ENCODE data around the gene ATAD3C.
"Not testable (repeated sequence)": the region's sequence is repeated elsewhere in the genome, so short reads cannot be mapped to it uniquely, and the experiment has no call there.

Gene ATAD3C

GRCh38 chr1:1432951-1433803 lies 16.3 kb upstream of the ATAD3C start:
- DNase-seq, result no peak

- DNase-seq, result no peak
Observed at GRCh38 chr1:1433804-1434130, 15.7 kb upstream of the ATAD3C start.

DNA sequence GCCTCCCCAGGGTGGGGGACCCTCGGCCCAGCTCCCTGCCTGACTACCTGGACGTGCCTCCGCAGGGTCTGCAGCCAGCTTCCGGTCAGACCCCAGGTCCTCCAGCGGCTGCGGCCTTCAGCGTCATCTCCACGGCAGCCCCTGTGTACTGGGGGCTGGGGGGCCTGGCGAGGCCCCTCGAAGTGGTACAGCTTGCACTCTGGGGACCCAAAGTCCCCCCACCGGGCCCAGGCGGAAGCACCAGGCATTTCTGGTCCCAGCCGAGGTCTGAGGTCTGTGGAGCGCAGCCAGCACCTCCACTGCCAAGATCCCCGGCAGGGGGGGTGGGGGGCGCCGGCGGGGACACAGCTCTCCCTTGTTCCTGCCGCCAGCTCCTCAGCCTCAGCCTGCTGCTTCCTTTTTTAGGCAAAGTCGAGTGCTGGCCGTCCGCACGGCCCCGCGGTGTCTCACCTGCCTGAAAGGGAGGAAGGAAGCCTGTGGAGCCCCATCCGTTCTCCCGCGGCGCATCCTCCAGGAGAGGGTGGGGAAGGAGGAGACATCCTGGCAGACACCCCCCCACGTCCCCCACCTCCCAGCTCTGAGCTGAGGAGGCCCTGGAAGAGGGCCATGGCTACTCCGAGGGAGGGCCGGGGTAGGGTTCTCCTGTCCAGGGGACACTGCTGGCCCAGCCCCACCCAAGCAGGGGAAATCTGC lies 15.2 kb upstream of the ATAD3C start:
- no peak for DNase-seq

- no peak for DNase-seq
Observed at GRCh38 chr1:1434824-1435105, 14.7 kb upstream of the ATAD3C start.

- DNase-seq, result peak; percentile 48
Observed at GRCh38 chr1:1435106-1435903, 14.2 kb upstream of the ATAD3C start, which contains the start of gene VWA1. Gene VWA1, plus strand, starts transcription at chr1:1435690. Its CDS starts 59 bp downstream, at chr1:1435749.

- no peak for DNase-seq
Observed at GRCh38 chr1:1435911-1436629, 13.4 kb upstream of the ATAD3C start.

DNA sequence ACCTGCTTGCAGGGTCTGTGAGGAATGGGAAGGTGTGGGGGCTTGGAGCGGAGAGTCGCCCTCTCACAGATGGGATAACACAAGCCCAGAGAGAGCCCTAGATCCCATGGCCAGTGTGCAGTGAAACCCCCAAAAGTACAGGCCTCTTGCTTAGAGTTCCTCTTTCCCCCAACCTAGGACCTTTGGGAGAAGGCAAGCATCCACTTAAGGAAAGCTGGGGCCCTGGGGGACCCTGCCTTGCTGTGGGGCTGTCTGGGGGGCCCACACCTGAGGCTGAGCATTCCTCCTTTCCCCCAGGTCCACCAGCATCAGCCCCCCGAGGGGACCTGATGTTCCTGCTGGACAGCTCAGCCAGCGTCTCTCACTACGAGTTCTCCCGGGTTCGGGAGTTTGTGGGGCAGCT lies 12.9 kb upstream of the ATAD3C start:
- DNase-seq, result no peak

GRCh38 chr1:1437033-1437903 lies 12.2 kb upstream of the ATAD3C start:
- no peak for DNase-seq

- DNase-seq, result no peak
Observed at GRCh38 chr1:1437904-1438376, 11.5 kb upstream of the ATAD3C start.

GRCh38 chr1:1438531-1439381 lies 10.7 kb upstream of the ATAD3C start:
- no peak for DNase-seq

- DNase-seq, result no peak
Observed at GRCh38 chr1:1439546-1440261, 9.8 kb upstream of the ATAD3C start.

GRCh38 chr1:1440262-1441001 lies 9.1 kb upstream of the ATAD3C start:
- no peak for DNase-seq

DNA sequence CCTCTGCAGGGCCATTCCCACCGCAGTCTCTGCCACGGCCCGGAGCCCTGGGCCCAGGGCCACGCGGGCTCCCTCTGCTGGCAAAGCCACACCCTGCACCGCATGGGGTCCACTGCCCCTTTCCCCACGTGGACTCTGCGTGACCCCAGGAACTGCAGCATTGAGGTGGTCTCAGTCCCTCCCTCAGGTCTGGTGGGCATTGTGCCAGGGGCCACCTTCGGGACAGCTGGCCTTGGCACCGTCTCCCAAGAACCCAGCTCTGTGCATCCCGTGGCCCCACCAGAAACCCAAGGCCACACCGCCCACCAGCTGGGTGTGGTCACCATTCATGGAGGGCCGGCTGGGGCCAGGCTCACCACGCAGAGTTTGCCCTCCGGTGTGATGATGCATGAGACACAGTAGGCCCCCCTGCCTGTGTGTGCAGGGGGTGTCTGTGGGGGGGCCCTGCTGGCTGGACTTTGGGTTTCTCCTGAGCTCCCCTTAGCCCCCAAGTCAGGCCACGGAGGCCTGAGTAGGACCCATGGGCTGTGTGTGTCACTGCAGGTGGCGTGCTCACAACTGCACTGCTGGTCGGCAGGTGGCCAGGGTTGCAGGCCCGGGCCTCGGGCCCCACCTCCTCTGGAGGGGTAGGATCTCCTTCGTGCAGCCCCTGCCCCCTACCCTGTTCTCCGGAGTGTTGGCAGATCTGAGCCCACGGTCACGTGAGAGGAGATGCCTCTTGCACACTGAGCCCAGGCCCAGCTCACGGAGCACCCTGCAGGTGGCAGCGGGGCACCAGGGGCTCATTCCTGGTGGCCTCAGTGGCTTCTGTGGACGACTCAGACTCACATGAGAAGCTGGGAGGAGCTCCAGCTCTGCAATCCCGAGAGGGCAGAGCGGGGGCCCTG lies 8.2 kb upstream of the ATAD3C start:
- DNase-seq, result peak; percentile 52

DNA sequence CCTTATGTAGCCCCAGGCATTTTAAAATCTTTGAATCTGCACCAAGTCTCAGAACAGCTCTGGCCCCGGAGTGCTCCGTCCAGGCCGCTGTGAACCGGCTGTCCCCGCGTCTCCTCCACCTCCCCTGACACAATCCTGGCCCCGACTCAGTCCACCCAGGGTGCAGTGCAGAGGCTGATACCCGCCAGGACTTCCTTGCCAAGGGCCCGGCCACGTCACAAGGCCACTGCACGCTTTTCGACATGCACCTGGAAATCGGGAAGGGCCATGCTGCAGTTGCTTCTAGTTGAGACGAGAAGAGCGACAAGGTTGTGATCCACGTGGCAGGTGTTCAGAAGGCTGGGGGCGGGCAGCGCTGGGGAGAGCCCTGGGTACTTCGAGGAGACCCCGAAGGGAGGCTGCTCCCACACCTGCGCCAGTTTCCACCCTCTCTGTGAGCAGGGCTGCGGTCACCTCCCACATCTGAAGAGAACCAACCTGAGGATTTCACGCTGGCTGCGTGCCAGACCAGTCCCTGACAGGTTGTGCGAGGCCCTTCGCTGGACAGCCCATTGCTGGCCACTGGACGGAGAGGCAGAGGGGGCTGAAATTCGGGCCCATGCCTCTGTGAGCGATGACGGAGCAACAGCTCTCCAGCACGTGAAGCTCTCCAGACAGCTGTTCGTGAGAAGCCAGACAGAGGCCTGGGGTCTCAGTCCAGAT lies 7.3 kb upstream of the ATAD3C start:
- DNase-seq, result no peak

GRCh38 chr1:1446631-1447030 lies 2.9 kb upstream of the ATAD3C start:
- not testable (repeated sequence) for DNase-seq

GRCh38 chr1:1450616-1451015 lies 1.1 kb downstream of the ATAD3C start:
- DNase-seq, result not testable (repeated sequence)

GRCh38 chr1:1451696-1452364 lies 2.3 kb downstream of the ATAD3C start:
- no peak for DNase-seq

All from activated gamma-delta T cell treated with Interleukin-2 at 50 U/mL for 16 hours (primary cell).